H1 (cell line): ENCODE data around the gene OXA1L. TPM values are rescaled to one million over a fixed set of nuclear protein-coding genes. Genes with fewer than 3 reads are reported as not detected.

Source experiments
- BACH1 ChIP-seq: IDR thresholded peaks from 2 replicates; pipeline ENCODE4 v1.6.1; 2012; ENCODE audit warnings: low read length, improper control_type of control experiment
- E2F6 ChIP-seq: IDR thresholded peaks from 2 replicates; pipeline ENCODE4 v1.6.1; 2012; ENCODE audit warnings: inconsistent platforms
- GTF2F1 ChIP-seq: IDR thresholded peaks from 2 replicates; pipeline ENCODE4 v1.6.1; 2012; ENCODE audit warnings: low read depth, low read length, improper control_type of control experiment, borderline replicate concordance
- KDM1A ChIP-seq: fragments of 200-600, 300-600 bp; sonication (generic); IDR thresholded peaks from 2 replicates; pipeline ENCODE4 v1.7.1; 2016; ENCODE audit warnings: mild to moderate bottlenecking, low read length, borderline replicate concordance
- RAD21 ChIP-seq, 2 experiments: IDR thresholded peaks in 1 of 2; conservative IDR thresholded peaks in 1 of 2; 2 replicates each; pipeline ENCODE4 v1.6.1; 2011; ENCODE audit warnings: low read depth in 2 of 2, low read length in 2 of 2, improper control_type of control experiment in 1 of 2, inconsistent platforms in 1 of 2, mild to moderate bottlenecking in 1 of 2, moderate library complexity in 1 of 2
- YY1 ChIP-seq: IDR thresholded peaks from 2 replicates; pipeline ENCODE4 v1.6.1; 2011; ENCODE audit warnings: low read depth, mild to moderate bottlenecking, low read length
- polyA plus RNA-seq, 7 experiments: library from polyadenylated mRNA; depleted of rRNA in 3 of 7; stranded (reverse) in 5 of 7; unstranded in 2 of 7; fragments of >200 nt in 5 of 7; fragments of 200-250 nt in 2 of 7; gene quantifications; 1 replicate in 5 of 7; 2 replicates in 1 of 7; 4 replicates in 1 of 7; pipeline versions ENCODE4 v1.2.1 to v1.2.3, GENCODE V29; 2011 to 2013; ENCODE audit warnings: missing spikeins in 2 of 7, mixed read lengths in 2 of 7
- total RNA-seq: library from RNA; stranded (reverse); fragmentation: NEBNext Ultra II Directional; extraction: Animal tissue kit (Norgen Biotek cat#: 25700); gene quantifications from 2 replicates; pipeline ENCODE4 v1.2.1, GENCODE V29; 2021
- TF ChIP-seq, protein P1 (sequence below): fragments of 300-600 bp; sonication (generic); IDR thresholded peaks from 2 replicates; pipeline ENCODE4 v1.7.1; 2012; ENCODE audit warnings: low read length, moderate library complexity, mild to moderate bottlenecking, inconsistent platforms; ENCODE audit not compliant: insufficient replicate concordance
- TF ChIP-seq, protein P2 (sequence below): IDR thresholded peaks from 2 replicates; pipeline ENCODE4 v1.6.1; 2012; ENCODE audit warnings: inconsistent platforms

OXA1L gene
- total and polyA plus RNA-seq, 2 of the 8 experiments (the other 6 are each of a cell fraction or from before 2014, with no cell fraction given): 125 to 199 TPM

DNA sequence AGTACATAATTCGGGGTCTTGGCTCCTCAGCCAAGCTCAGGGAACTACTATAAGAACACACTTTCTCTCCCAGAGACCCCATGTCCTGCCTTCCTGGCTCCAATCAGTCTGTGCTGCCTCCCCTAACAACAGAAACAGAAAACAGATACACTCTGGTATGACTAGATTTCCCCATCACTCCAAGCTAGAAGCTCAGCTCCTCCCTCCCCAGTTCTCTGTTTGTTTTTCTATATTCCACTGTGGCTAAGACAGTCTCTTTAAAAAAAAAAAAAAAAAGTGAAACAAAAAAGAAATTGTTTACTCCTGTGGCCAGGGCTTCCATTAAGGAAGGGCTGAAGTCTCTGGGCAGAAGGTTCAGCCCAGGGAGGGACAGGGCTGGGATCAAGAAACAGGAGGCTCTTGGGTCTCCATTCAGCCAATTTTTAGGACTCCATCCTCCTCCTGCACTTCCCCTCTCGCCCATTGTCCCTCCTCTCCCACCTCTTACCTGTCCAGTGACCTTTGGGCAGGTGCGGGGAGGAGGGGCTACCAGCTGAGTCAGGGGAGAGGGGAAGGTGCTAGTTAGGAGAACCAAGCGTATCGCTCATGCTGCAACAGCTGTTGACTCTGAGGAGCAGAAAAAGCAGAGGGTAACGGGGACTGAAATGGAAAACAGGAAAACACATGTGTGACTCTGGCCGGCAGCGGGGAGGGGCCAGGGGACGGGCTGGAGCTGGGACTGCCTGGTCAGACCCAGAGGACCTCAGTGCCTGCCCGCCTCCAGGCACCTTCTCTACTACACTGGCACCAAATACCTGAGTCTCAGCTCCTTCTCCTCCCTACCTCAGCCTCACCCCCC, 52.9 kb downstream of the OXA1L start (continued):
- TF ChIP-seq, protein P1, sequence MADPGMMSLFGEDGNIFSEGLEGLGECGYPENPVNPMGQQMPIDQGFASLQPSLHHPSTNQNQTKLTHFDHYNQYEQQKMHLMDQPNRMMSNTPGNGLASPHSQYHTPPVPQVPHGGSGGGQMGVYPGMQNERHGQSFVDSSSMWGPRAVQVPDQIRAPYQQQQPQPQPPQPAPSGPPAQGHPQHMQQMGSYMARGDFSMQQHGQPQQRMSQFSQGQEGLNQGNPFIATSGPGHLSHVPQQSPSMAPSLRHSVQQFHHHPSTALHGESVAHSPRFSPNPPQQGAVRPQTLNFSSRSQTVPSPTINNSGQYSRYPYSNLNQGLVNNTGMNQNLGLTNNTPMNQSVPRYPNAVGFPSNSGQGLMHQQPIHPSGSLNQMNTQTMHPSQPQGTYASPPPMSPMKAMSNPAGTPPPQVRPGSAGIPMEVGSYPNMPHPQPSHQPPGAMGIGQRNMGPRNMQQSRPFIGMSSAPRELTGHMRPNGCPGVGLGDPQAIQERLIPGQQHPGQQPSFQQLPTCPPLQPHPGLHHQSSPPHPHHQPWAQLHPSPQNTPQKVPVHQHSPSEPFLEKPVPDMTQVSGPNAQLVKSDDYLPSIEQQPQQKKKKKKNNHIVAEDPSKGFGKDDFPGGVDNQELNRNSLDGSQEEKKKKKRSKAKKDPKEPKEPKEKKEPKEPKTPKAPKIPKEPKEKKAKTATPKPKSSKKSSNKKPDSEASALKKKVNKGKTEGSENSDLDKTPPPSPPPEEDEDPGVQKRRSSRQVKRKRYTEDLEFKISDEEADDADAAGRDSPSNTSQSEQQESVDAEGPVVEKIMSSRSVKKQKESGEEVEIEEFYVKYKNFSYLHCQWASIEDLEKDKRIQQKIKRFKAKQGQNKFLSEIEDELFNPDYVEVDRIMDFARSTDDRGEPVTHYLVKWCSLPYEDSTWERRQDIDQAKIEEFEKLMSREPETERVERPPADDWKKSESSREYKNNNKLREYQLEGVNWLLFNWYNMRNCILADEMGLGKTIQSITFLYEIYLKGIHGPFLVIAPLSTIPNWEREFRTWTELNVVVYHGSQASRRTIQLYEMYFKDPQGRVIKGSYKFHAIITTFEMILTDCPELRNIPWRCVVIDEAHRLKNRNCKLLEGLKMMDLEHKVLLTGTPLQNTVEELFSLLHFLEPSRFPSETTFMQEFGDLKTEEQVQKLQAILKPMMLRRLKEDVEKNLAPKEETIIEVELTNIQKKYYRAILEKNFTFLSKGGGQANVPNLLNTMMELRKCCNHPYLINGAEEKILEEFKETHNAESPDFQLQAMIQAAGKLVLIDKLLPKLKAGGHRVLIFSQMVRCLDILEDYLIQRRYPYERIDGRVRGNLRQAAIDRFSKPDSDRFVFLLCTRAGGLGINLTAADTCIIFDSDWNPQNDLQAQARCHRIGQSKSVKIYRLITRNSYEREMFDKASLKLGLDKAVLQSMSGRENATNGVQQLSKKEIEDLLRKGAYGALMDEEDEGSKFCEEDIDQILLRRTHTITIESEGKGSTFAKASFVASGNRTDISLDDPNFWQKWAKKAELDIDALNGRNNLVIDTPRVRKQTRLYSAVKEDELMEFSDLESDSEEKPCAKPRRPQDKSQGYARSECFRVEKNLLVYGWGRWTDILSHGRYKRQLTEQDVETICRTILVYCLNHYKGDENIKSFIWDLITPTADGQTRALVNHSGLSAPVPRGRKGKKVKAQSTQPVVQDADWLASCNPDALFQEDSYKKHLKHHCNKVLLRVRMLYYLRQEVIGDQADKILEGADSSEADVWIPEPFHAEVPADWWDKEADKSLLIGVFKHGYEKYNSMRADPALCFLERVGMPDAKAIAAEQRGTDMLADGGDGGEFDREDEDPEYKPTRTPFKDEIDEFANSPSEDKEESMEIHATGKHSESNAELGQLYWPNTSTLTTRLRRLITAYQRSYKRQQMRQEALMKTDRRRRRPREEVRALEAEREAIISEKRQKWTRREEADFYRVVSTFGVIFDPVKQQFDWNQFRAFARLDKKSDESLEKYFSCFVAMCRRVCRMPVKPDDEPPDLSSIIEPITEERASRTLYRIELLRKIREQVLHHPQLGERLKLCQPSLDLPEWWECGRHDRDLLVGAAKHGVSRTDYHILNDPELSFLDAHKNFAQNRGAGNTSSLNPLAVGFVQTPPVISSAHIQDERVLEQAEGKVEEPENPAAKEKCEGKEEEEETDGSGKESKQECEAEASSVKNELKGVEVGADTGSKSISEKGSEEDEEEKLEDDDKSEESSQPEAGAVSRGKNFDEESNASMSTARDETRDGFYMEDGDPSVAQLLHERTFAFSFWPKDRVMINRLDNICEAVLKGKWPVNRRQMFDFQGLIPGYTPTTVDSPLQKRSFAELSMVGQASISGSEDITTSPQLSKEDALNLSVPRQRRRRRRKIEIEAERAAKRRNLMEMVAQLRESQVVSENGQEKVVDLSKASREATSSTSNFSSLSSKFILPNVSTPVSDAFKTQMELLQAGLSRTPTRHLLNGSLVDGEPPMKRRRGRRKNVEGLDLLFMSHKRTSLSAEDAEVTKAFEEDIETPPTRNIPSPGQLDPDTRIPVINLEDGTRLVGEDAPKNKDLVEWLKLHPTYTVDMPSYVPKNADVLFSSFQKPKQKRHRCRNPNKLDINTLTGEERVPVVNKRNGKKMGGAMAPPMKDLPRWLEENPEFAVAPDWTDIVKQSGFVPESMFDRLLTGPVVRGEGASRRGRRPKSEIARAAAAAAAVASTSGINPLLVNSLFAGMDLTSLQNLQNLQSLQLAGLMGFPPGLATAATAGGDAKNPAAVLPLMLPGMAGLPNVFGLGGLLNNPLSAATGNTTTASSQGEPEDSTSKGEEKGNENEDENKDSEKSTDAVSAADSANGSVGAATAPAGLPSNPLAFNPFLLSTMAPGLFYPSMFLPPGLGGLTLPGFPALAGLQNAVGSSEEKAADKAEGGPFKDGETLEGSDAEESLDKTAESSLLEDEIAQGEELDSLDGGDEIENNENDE: no peak
- TF ChIP-seq BACH1 (no peak), RAD21 (IDR thresholded peaks at IDR 0.05 in 1 of 2, conservative IDR thresholded peaks at IDR 0.05 in 1 of 2; ENCODE audit: low read depth in 2 of 2, low read length in 2 of 2) (no peak), KDM1A (no peak), E2F6 (no peak), GTF2F1 (no peak), YY1 (no peak)
- TF ChIP-seq, protein P2, sequence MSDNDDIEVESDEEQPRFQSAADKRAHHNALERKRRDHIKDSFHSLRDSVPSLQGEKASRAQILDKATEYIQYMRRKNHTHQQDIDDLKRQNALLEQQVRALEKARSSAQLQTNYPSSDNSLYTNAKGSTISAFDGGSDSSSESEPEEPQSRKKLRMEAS: peak; percentile 42; the same call in 1 of the 2 replicates
